ENCODE measurements around the gene DENND1B.
A peak's percentile ranks its signal among the peaks of the same experiment; 100 is the strongest.

- TF ChIP-seq, protein P1, sequence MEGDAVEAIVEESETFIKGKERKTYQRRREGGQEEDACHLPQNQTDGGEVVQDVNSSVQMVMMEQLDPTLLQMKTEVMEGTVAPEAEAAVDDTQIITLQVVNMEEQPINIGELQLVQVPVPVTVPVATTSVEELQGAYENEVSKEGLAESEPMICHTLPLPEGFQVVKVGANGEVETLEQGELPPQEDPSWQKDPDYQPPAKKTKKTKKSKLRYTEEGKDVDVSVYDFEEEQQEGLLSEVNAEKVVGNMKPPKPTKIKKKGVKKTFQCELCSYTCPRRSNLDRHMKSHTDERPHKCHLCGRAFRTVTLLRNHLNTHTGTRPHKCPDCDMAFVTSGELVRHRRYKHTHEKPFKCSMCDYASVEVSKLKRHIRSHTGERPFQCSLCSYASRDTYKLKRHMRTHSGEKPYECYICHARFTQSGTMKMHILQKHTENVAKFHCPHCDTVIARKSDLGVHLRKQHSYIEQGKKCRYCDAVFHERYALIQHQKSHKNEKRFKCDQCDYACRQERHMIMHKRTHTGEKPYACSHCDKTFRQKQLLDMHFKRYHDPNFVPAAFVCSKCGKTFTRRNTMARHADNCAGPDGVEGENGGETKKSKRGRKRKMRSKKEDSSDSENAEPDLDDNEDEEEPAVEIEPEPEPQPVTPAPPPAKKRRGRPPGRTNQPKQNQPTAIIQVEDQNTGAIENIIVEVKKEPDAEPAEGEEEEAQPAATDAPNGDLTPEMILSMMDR (IDR thresholded peaks at IDR 0.05; ENCODE audit: control extremely low read depth in 1 of 3, insufficient read depth in 1 of 3, low read depth in 1 of 3, low read length in 3 of 3), result peak in 2 of 3 experiments; percentile 35 to 39; a peak in 2 of 4 replicates
- TF ChIP-seq JUN (IDR thresholded peaks at IDR 0.05; ENCODE audit: low read depth, low read length) (no peak), GABPA (IDR thresholded peaks at IDR 0.05; ENCODE audit: borderline replicate concordance, insufficient read depth, low read length) (no peak)
Measured at GRCh38 chr1:197519741-197520334, 255.4 kb downstream of the DENND1B start.

Data from H1 (cell line).